Glutamatergic neuron (in vitro differentiated cells): Measurements from ENCODE around the gene NIFK. TPM values are rescaled to one million over a fixed set of nuclear protein-coding genes. Genes with fewer than 3 reads are reported as not detected.
"Not testable (repeated sequence)": the region's sequence is repeated elsewhere in the genome, so short reads cannot be mapped to it uniquely, and the experiment has no call there.

Experiments used
- DNase-seq: peaks from one replicate; pipeline ENCODE4 v3.0.0; 2022
- H3K27ac Mint-ChIP-seq: one replicate; pipeline ENCODE4 v1.8.0; 2020; ENCODE audit warnings: mild to moderate bottlenecking, mixed read lengths, inconsistent platforms; ENCODE audit not compliant: unreplicated experiment
- H3K27me3 Mint-ChIP-seq: one replicate; pipeline ENCODE4 v1.8.0; 2020; ENCODE audit warnings: mild to moderate bottlenecking, moderate library complexity, mixed read lengths, inconsistent platforms; ENCODE audit not compliant: unreplicated experiment
- H3K36me3 Mint-ChIP-seq: one replicate; pipeline ENCODE4 v1.8.0; 2020; ENCODE audit warnings: mild to moderate bottlenecking, mixed read lengths, inconsistent platforms; ENCODE audit not compliant: unreplicated experiment
- H3K4me1 Mint-ChIP-seq: one replicate; pipeline ENCODE4 v1.8.0; 2020; ENCODE audit warnings: mild to moderate bottlenecking, low read depth, mixed read lengths, inconsistent platforms; ENCODE audit not compliant: unreplicated experiment
- H3K4me3 Mint-ChIP-seq: one replicate; pipeline ENCODE4 v1.8.0; 2020; ENCODE audit warnings: mild to moderate bottlenecking, mixed read lengths, inconsistent platforms; ENCODE audit not compliant: unreplicated experiment
- H3K9me3 Mint-ChIP-seq: one replicate; pipeline ENCODE4 v1.8.0; 2020; ENCODE audit warnings: mild to moderate bottlenecking, moderate library complexity, mixed read lengths, inconsistent platforms; ENCODE audit not compliant: unreplicated experiment
- CTCF ChIP-seq: fragments of 200-600 bp; sonication (generic); IDR thresholded peaks from one replicate; pipeline ENCODE4 v1.5.0; 2021; ENCODE audit not compliant: partially characterized antibody, unreplicated experiment
- total RNA-seq: library from RNA; stranded (reverse); fragmentation: NEBNext Ultra II Directional; extraction: Animal tissue kit (Norgen Biotek cat#: 25700); gene quantifications from one replicate; pipeline ENCODE4 v1.2.1, GENCODE V29; 2021; ENCODE audit not compliant: unreplicated experiment

NIFK gene
- total RNA-seq, 1 donor from 2014 or later: 38.5 TPM

- no peaks in the 10 kb centered on the region for H3K36me3 Mint-ChIP-seq
- H3K4me1 Mint-ChIP-seq: peaks cover 5% of the 10 kb centered on the region
- DNase-seq: no peak
- H3K27ac Mint-ChIP-seq: no peak overlapping the region
- H3K4me3 Mint-ChIP-seq: no peak overlapping the region
- no peaks in the 10 kb centered on the region for H3K9me3 Mint-ChIP-seq
- H3K27me3 Mint-ChIP-seq: no peaks in the 10 kb centered on the region
- no peak for TF ChIP-seq CTCF
Observed at GRCh38 chr2:121723316-121723715, 13.4 kb downstream of the NIFK start.

GRCh38 chr2:121722479-121722878 is 14.2 kb downstream of the NIFK start:
- DNase-seq: no peak
- H3K9me3 Mint-ChIP-seq: no peaks in the 10 kb centered on the region
- no peak overlapping the region for H3K27ac Mint-ChIP-seq
- H3K4me1 Mint-ChIP-seq: peaks cover 5% of the 10 kb centered on the region
- TF ChIP-seq CTCF: no peak
- H3K4me3 Mint-ChIP-seq: no peak overlapping the region
- no peaks in the 10 kb centered on the region for H3K36me3 Mint-ChIP-seq
- no peaks in the 10 kb centered on the region for H3K27me3 Mint-ChIP-seq

- no peak overlapping the region for H3K4me3 Mint-ChIP-seq
- TF ChIP-seq CTCF: no peak
- no peaks in the 10 kb centered on the region for H3K27me3 Mint-ChIP-seq
- H3K36me3 Mint-ChIP-seq: no peaks in the 10 kb centered on the region
- H3K4me1 Mint-ChIP-seq: peaks cover 5% of the 10 kb centered on the region
- no peak overlapping the region for H3K27ac Mint-ChIP-seq
- no peak for DNase-seq
- H3K9me3 Mint-ChIP-seq: no peaks in the 10 kb centered on the region
Observed at GRCh38 chr2:121721926-121722325, 14.7 kb downstream of the NIFK start.

- no peaks in the 10 kb centered on the region for H3K4me1 Mint-ChIP-seq
- no peak overlapping the region for H3K27ac Mint-ChIP-seq
- no peak overlapping the region for H3K4me3 Mint-ChIP-seq
- no peak for DNase-seq
- H3K27me3 Mint-ChIP-seq: no peaks in the 10 kb centered on the region
- TF ChIP-seq CTCF: no peak
- H3K9me3 Mint-ChIP-seq: peaks cover 4% of the 10 kb centered on the region
- H3K36me3 Mint-ChIP-seq: no peaks in the 10 kb centered on the region
Observed at GRCh38 chr2:121717529-121717928, 19.1 kb downstream of the NIFK start.

- Mint-ChIP-seq H3K27me3 (no peaks in the 10 kb centered on the region), H3K36me3 (no peaks in the 10 kb centered on the region), H3K9me3 (peaks cover 4% of the 10 kb centered on the region), H3K4me3 (no peak overlapping the region), H3K4me1 (no peaks in the 10 kb centered on the region), H3K27ac (no peak overlapping the region)
- no peak for TF ChIP-seq CTCF
- no peak for DNase-seq
Observed at GRCh38 chr2:121716126-121716525, 20.5 kb downstream of the NIFK start.

GRCh38 chr2:121711481-121711880 is 25.2 kb downstream of the NIFK start:
- not testable (repeated sequence) for H3K27ac Mint-ChIP-seq

More at GRCh38 chr2:121711481-121711880, 25.2 kb downstream of the NIFK start:
- not testable (repeated sequence) for H3K9me3 Mint-ChIP-seq, H3K4me3 Mint-ChIP-seq, H3K36me3 Mint-ChIP-seq, H3K27me3 Mint-ChIP-seq, DNase-seq, H3K4me1 Mint-ChIP-seq
